ENCODE data around the gene FBLN5.

DNA sequence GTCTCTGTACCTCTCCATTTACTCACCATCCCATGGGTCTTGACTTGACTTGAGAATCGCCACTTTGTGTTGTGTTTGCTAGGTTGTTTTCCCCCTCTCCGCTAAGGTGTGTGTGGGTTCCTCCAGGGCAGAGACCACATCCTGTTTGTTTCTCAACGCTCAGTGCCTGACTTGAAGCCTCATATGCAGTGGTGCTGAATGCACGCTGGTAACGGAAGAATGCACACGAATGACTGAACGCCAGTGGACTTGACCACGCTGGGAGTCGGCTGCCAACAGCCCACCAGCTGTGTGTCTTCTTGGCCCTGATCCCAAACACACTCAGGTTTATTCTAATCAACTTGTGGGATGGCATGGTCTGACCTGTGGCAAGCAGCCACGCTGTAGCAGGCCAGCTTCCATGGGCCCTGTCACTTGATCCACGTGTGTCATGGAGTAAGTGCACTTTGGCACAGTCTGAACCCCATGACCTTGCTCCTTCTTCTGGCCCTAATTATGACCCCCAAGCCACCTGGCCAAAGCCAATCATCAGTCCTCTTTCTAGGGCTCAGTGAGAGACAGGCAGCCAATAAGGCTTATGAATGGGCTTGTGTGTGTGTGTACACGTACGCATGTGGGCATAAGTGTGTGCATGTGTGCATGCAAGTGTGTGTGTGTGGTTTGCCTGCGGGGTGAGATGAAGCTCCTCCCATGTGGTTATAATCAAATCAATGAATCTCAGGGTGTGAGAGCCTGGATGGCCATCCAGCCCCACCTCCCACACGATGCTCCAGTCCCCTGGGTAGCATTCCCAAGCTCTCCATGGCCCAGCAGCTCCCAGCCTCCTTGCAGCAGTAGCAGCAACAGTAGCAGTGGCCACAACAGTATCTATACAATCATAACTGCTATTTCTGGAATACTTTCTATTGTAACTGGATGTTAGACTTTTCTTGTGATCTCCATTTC, 73.8 kb downstream of the FBLN5 start:
- TF ChIP-seq CTCF (IDR thresholded peaks at IDR 0.05): no peak
- TF ChIP-seq POLR2AphosphoS5 (IDR thresholded peaks at IDR 0.05): no peak
- TF ChIP-seq POLR2A (IDR thresholded peaks at IDR 0.05): no peak
